Osteocyte (in vitro differentiated cells): ENCODE measurements around the gene PQBP1. TPM values are rescaled to one million over a fixed set of nuclear protein-coding genes. Genes with fewer than 3 reads are reported as not detected.

Source experiments
- DNase-seq: peaks from one replicate; pipeline ENCODE4 v3.0.0; 2021; ENCODE audit warnings: mixed read lengths; ENCODE audit not compliant: unreplicated experiment; ENCODE audit errors: extremely low spot score
- H3K27ac Mint-ChIP-seq: one replicate; pipeline ENCODE4 v1.8.0; 2021; ENCODE audit warnings: mild to moderate bottlenecking, mixed read lengths; ENCODE audit not compliant: unreplicated experiment
- H3K27me3 Mint-ChIP-seq: one replicate; pipeline ENCODE4 v1.8.0; 2021; ENCODE audit warnings: mixed read lengths; ENCODE audit not compliant: unreplicated experiment
- H3K36me3 Mint-ChIP-seq: one replicate; pipeline ENCODE4 v1.8.0; 2021; ENCODE audit warnings: mixed read lengths; ENCODE audit not compliant: unreplicated experiment
- H3K4me1 Mint-ChIP-seq: one replicate; pipeline ENCODE4 v1.8.0; 2021; ENCODE audit warnings: mixed read lengths; ENCODE audit not compliant: unreplicated experiment
- H3K4me3 Mint-ChIP-seq: one replicate; pipeline ENCODE4 v1.8.0; 2021; ENCODE audit warnings: mild to moderate bottlenecking, moderate library complexity, mixed read lengths; ENCODE audit not compliant: unreplicated experiment
- H3K9me3 Mint-ChIP-seq: one replicate; pipeline ENCODE4 v1.8.0; 2021; ENCODE audit warnings: mixed read lengths; ENCODE audit not compliant: unreplicated experiment
- CTCF ChIP-seq: fragments of 200-600 bp; sonication (generic); IDR thresholded peaks from 2 replicates; pipeline ENCODE4 v1.5.0; 2021; ENCODE audit warnings: antibody characterized with exemption, mild to moderate bottlenecking, moderate library complexity
- total RNA-seq: library from RNA; stranded (reverse); gene quantifications from 2 replicates; pipeline ENCODE4 v1.2.1, GENCODE V29; 2021

Gene PQBP1
- total RNA-seq, 1 donor from 2014 or later: 78.3 TPM

- Mint-ChIP-seq H3K27ac (no peak overlapping the region), H3K9me3 (no peaks in the 10 kb centered on the region), H3K4me3 (no peak overlapping the region), H3K36me3 (peaks cover 11% of the 10 kb centered on the region), H3K4me1 (peaks cover 12% of the 10 kb centered on the region), H3K27me3 (no peaks in the 10 kb centered on the region)
- DNase-seq: no peak
- no peak for TF ChIP-seq CTCF
These were observed 26.5 kb downstream of the PQBP1 start for GRCh38 chrX:48924270-48924669.

GRCh38 chrX:48927123-48927522 is 29.4 kb downstream of the PQBP1 start:
- H3K4me3 Mint-ChIP-seq: no peak overlapping the region
- TF ChIP-seq CTCF: no peak
- peaks cover 11% of the 10 kb centered on the region for H3K36me3 Mint-ChIP-seq
- H3K9me3 Mint-ChIP-seq: no peaks in the 10 kb centered on the region
- no peaks in the 10 kb centered on the region for H3K4me1 Mint-ChIP-seq
- H3K27ac Mint-ChIP-seq: no peak overlapping the region
- no peak for DNase-seq
- H3K27me3 Mint-ChIP-seq: no peaks in the 10 kb centered on the region

- no peak for DNase-seq
- no peaks in the 10 kb centered on the region for H3K4me1 Mint-ChIP-seq
- H3K36me3 Mint-ChIP-seq: peaks cover 14% of the 10 kb centered on the region
- peaks cover under 1% of the 10 kb centered on the region for H3K9me3 Mint-ChIP-seq
- H3K27ac Mint-ChIP-seq: no peak overlapping the region
- H3K4me3 Mint-ChIP-seq: no peak overlapping the region
- no peak for TF ChIP-seq CTCF
- no peaks in the 10 kb centered on the region for H3K27me3 Mint-ChIP-seq
These were observed 30.1 kb downstream of the PQBP1 start for GRCh38 chrX:48927736-48928382.

GRCh38 chrX:48933757-48934156 is 36.0 kb downstream of the PQBP1 start:
- H3K9me3 Mint-ChIP-seq: peaks cover 3% of the 10 kb centered on the region
- H3K27me3 Mint-ChIP-seq: no peaks in the 10 kb centered on the region

More at GRCh38 chrX:48933757-48934156, 36.0 kb downstream of the PQBP1 start:
- H3K4me3 Mint-ChIP-seq: no peak overlapping the region
- no peak for TF ChIP-seq CTCF
- no peak for DNase-seq
- H3K36me3 Mint-ChIP-seq: peaks cover 12% of the 10 kb centered on the region
- no peak overlapping the region for H3K27ac Mint-ChIP-seq
- H3K4me1 Mint-ChIP-seq: peaks cover 9% of the 10 kb centered on the region
